ENCODE data around the gene ZNF674. TPM values are rescaled to one million over a fixed set of nuclear protein-coding genes. Genes with fewer than 3 reads are reported as not detected.
"Not testable (repeated sequence)": the region's sequence is repeated elsewhere in the genome, so short reads cannot be mapped to it uniquely, and the experiment has no call there.

Gene ZNF674
- total RNA-seq, 1 experiment from 2014 or later, result 2.4 TPM

GRCh38 chrX:46502848-46503247, 42.4 kb downstream of the ZNF674 start:
- in situ Hi-C loops (cut with HindIII; ENCODE audit: low pct_unique_long_range_greater_than_20kb, low sequenced_read_pairs), result no loop called here
- DNase-seq (ENCODE audit: low read depth), result no peak

GRCh38 chrX:46500054-46500453, 45.2 kb downstream of the ZNF674 start:
- peak; percentile 6 for DNase-seq (ENCODE audit: low read depth)
- in situ Hi-C loops (cut with HindIII; ENCODE audit: low pct_unique_long_range_greater_than_20kb, low sequenced_read_pairs), result no loop called here

GRCh38 chrX:46488712-46489111, 56.5 kb downstream of the ZNF674 start:
- no peak for DNase-seq (ENCODE audit: low read depth)
- in situ Hi-C loops (cut with HindIII; ENCODE audit: low pct_unique_long_range_greater_than_20kb, low sequenced_read_pairs), result no loop called here

- no peak for DNase-seq (ENCODE audit: low read depth)
- in situ Hi-C loops (cut with HindIII; ENCODE audit: low pct_unique_long_range_greater_than_20kb, low sequenced_read_pairs), result no loop called here
These were observed 59.3 kb downstream of the ZNF674 start for GRCh38 chrX:46485897-46486296.

GRCh38 chrX:46478634-46479033, 66.6 kb downstream of the ZNF674 start:
- in situ Hi-C loops (cut with HindIII; ENCODE audit: low pct_unique_long_range_greater_than_20kb, low sequenced_read_pairs), result not testable (repeated sequence)

GRCh38 chrX:46477435-46477834, 67.8 kb downstream of the ZNF674 start:
- no peak for DNase-seq (ENCODE audit: low read depth)
- in situ Hi-C loops (cut with HindIII; ENCODE audit: low pct_unique_long_range_greater_than_20kb, low sequenced_read_pairs), result no loop called here

More at GRCh38 chrX:46478634-46479033, 66.6 kb downstream of the ZNF674 start:
- DNase-seq (ENCODE audit: low read depth), result not testable (repeated sequence)

GRCh38 chrX:46465203-46465602, 80.0 kb downstream of the ZNF674 start:
- in situ Hi-C loops (cut with HindIII; ENCODE audit: low pct_unique_long_range_greater_than_20kb, low sequenced_read_pairs), result no loop called here
- no peak for DNase-seq (ENCODE audit: low read depth)

GRCh38 chrX:46463682-46464081, 81.5 kb downstream of the ZNF674 start:
- in situ Hi-C loops (cut with HindIII; ENCODE audit: low pct_unique_long_range_greater_than_20kb, low sequenced_read_pairs), result no loop called here

GRCh38 chrX:46461660-46462191, 83.5 kb downstream of the ZNF674 start:
- in situ Hi-C loops (cut with HindIII; ENCODE audit: low pct_unique_long_range_greater_than_20kb, low sequenced_read_pairs), result no loop called here
- DNase-seq (ENCODE audit: low read depth), result no peak

More at GRCh38 chrX:46463682-46464081, 81.5 kb downstream of the ZNF674 start:
- DNase-seq (ENCODE audit: low read depth), result no peak

GRCh38 chrX:46460801-46461659, 84.2 kb downstream of the ZNF674 start:
- DNase-seq (ENCODE audit: low read depth); in situ Hi-C loops (cut with HindIII; ENCODE audit: low pct_unique_long_range_greater_than_20kb, low sequenced_read_pairs): not testable (repeated sequence)

GRCh38 chrX:46459603-46460002, 85.6 kb downstream of the ZNF674 start:
- in situ Hi-C loops (cut with HindIII; ENCODE audit: low pct_unique_long_range_greater_than_20kb, low sequenced_read_pairs), result no loop called here
- DNase-seq (ENCODE audit: low read depth), result no peak

- no peak for DNase-seq (ENCODE audit: low read depth)
- in situ Hi-C loops (cut with HindIII; ENCODE audit: low pct_unique_long_range_greater_than_20kb, low sequenced_read_pairs), result no loop called here
These were observed 88.9 kb downstream of the ZNF674 start for GRCh38 chrX:46456125-46456922.

Other genes with a start within 250 kb of the ZNF674 start
- gene CHST7, start 28.3 kb upstream of the ZNF674 start, total RNA-seq (2014; rRNA removed; shearing (Covaris generic); ENCODE audit: low replicate concordance), result 26.9 and 27.1 TPM in 2 replicates
- 1.6 and 10.6 TPM in 2 replicates for gene SLC9A7, start 213.7 kb upstream of the ZNF674 start, total RNA-seq (2014; rRNA removed; shearing (Covaris generic); ENCODE audit: low replicate concordance)

All from Caki2 (cell line).